ENCODE measurements around the gene GLIPR1L1.

Gene GLIPR1L1

DNA sequence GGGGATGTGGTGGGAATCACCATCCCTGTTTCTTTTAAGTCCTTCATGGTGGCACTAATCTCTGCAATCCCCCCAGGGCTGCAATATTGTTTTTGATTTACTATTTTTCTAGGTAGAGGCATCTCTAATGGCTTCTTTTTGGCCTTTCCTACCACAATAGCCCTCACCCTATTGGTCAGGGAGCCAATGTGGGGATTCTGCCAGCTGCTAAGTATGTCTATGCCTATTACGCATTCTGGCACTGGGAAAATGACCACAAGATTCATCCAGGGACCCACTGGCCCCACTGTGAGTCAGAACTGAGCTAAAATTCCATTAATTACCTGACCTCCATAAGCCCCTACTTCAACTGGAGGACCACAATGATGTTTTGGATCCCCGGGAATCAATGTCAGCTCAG, 40.5 kb downstream of the GLIPR1L1 start:
- Histone ChIP-seq H3K4me1 (ENCODE audit: insufficient read depth, low read length, poor library complexity, severe bottlenecking) (no peaks in the 10 kb centered on the region), H3K36me3 (ENCODE audit: insufficient read depth, low read length) (no peaks in the 10 kb centered on the region), H3K9ac (ENCODE audit: low read depth, low read length, poor library complexity, severe bottlenecking) (no peak overlapping the region), H2AFZ (ENCODE audit: low read length) (no peak overlapping the region), H3K27me3 (ENCODE audit: insufficient read depth, low read length, poor library complexity, severe bottlenecking) (no peaks in the 10 kb centered on the region), H3K4me2 (ENCODE audit: low read depth, low read length, poor library complexity, severe bottlenecking) (no peak overlapping the region), H3K79me2 (ENCODE audit: insufficient read depth, low read length) (no peaks in the 10 kb centered on the region), H3F3A (ENCODE audit: low read depth) (no peaks in the 10 kb centered on the region), H3K4me3 (ENCODE audit: low read length, poor library complexity, severe bottlenecking) (no peak overlapping the region), H3K9me3 (ENCODE audit: insufficient read depth, low read depth, low read length) (no peaks in the 10 kb centered on the region), H4K20me1 (ENCODE audit: insufficient read depth, low read length, poor library complexity, severe bottlenecking) (no peaks in the 10 kb centered on the region), H3K9me2 (replicated peaks; ENCODE audit: low read depth, low read length) (no peaks in the 10 kb centered on the region)
- no peak for TF ChIP-seq EZH2phosphoT487 (IDR thresholded peaks at IDR 0.05; ENCODE audit: borderline replicate concordance)
- no peak for TF ChIP-seq CTCF (conservative IDR thresholded peaks at IDR 0.05; ENCODE audit: low read length)

GRCh38 chr12:75378354-75378753, 43.9 kb downstream of the GLIPR1L1 start:
- H3K9ac ChIP-seq (ENCODE audit: low read depth, low read length, poor library complexity, severe bottlenecking), result no peak overlapping the region
- no peaks in the 10 kb centered on the region for H3K79me2 ChIP-seq (ENCODE audit: insufficient read depth, low read length)
- H3K4me3 ChIP-seq (ENCODE audit: low read length, poor library complexity, severe bottlenecking), result no peak overlapping the region
- H4K20me1 ChIP-seq (ENCODE audit: insufficient read depth, low read length, poor library complexity, severe bottlenecking), result no peaks in the 10 kb centered on the region
- no peaks in the 10 kb centered on the region for H3K9me2 ChIP-seq (replicated peaks; ENCODE audit: low read depth, low read length)
- TF ChIP-seq CTCF (conservative IDR thresholded peaks at IDR 0.05; ENCODE audit: low read length) (no peak), EZH2phosphoT487 (IDR thresholded peaks at IDR 0.05; ENCODE audit: borderline replicate concordance) (no peak)
- no peaks in the 10 kb centered on the region for H3K36me3 ChIP-seq (ENCODE audit: insufficient read depth, low read length)
- no peaks in the 10 kb centered on the region for H3K27me3 ChIP-seq (ENCODE audit: insufficient read depth, low read length, poor library complexity, severe bottlenecking)
- H3F3A ChIP-seq (ENCODE audit: low read depth), result no peaks in the 10 kb centered on the region
- H3K4me2 ChIP-seq (ENCODE audit: low read depth, low read length, poor library complexity, severe bottlenecking), result no peak overlapping the region
- no peaks in the 10 kb centered on the region for H3K4me1 ChIP-seq (ENCODE audit: insufficient read depth, low read length, poor library complexity, severe bottlenecking)
- H2AFZ ChIP-seq (ENCODE audit: low read length), result no peak overlapping the region
- H3K9me3 ChIP-seq (ENCODE audit: insufficient read depth, low read depth, low read length), result no peaks in the 10 kb centered on the region

GRCh38 chr12:75389061-75389460, 54.6 kb downstream of the GLIPR1L1 start:
- Histone ChIP-seq H4K20me1 (ENCODE audit: insufficient read depth, low read length, poor library complexity, severe bottlenecking) (no peaks in the 10 kb centered on the region), H2AFZ (ENCODE audit: low read length) (peak overlapping the region; percentile 70; the same call in 1 of the 2 replicates), H3K4me2 (ENCODE audit: low read depth, low read length, poor library complexity, severe bottlenecking) (peak overlapping the region; percentile 32), H3K4me1 (ENCODE audit: insufficient read depth, low read length, poor library complexity, severe bottlenecking) (peaks cover 6% of the 10 kb centered on the region), H3K9me3 (ENCODE audit: insufficient read depth, low read depth, low read length) (no peaks in the 10 kb centered on the region), H3K27me3 (ENCODE audit: insufficient read depth, low read length, poor library complexity, severe bottlenecking) (no peaks in the 10 kb centered on the region), H3K9me2 (replicated peaks; ENCODE audit: low read depth, low read length) (no peaks in the 10 kb centered on the region), H3K9ac (ENCODE audit: low read depth, low read length, poor library complexity, severe bottlenecking) (no peak overlapping the region), H3K4me3 (ENCODE audit: low read length, poor library complexity, severe bottlenecking) (no peak overlapping the region), H3F3A (ENCODE audit: low read depth) (no peaks in the 10 kb centered on the region), H3K79me2 (ENCODE audit: insufficient read depth, low read length) (no peaks in the 10 kb centered on the region), H3K36me3 (ENCODE audit: insufficient read depth, low read length) (no peaks in the 10 kb centered on the region)
- no peak for TF ChIP-seq CTCF (conservative IDR thresholded peaks at IDR 0.05; ENCODE audit: low read length)
- no peak for TF ChIP-seq EZH2phosphoT487 (IDR thresholded peaks at IDR 0.05; ENCODE audit: borderline replicate concordance)

Measured in Loucy (cell line).